ENCODE results near the gene SLC25A20.
"Not testable (repeated sequence)": the region's sequence is repeated elsewhere in the genome, so short reads cannot be mapped to it uniquely, and the experiment has no call there.

The SLC25A20 gene

GRCh38 chr3:48847504-48848423, 50.9 kb downstream of the SLC25A20 start, which contains the start of gene PRKAR2A:
Gene PRKAR2A (minus strand): TSS chr3:48847874. CDS start chr3:48847596, 278 bp downstream.
- DNase-seq, result peak; percentile 45 to 92 (median 85)

- peak in 55 of 58 donors; percentile 19 to 77 (median 60) for DNase-seq
Observed at GRCh38 chr3:48847053-48847503, 51.6 kb downstream of the SLC25A20 start.

GRCh38 chr3:48845170-48845569, 53.5 kb downstream of the SLC25A20 start:
- no peak for DNase-seq

GRCh38 chr3:48837163-48837562, 61.5 kb downstream of the SLC25A20 start:
- no peak for DNase-seq

GRCh38 chr3:48835650-48836366, 62.9 kb downstream of the SLC25A20 start:
- no peak for DNase-seq

GRCh38 chr3:48832684-48833083, 66.0 kb downstream of the SLC25A20 start:
- no peak for DNase-seq

- no peak for DNase-seq
Observed at GRCh38 chr3:48830715-48831114, 68.0 kb downstream of the SLC25A20 start.

- DNase-seq, result not testable (repeated sequence)
Observed at GRCh38 chr3:48829525-48829924, 69.2 kb downstream of the SLC25A20 start.

GRCh38 chr3:48827874-48828273, 70.8 kb downstream of the SLC25A20 start:
- DNase-seq, result not testable (repeated sequence)

GRCh38 chr3:48826451-48826850, 72.2 kb downstream of the SLC25A20 start:
- DNase-seq, result no peak

- DNase-seq, result peak in 1 of 58 donors; percentile 48
Observed at GRCh38 chr3:48820612-48821324, 77.9 kb downstream of the SLC25A20 start.

GRCh38 chr3:48819234-48820221, 79.2 kb downstream of the SLC25A20 start:
- DNase-seq, result no peak

- no peak for DNase-seq
Observed at GRCh38 chr3:48811524-48811923, 87.2 kb downstream of the SLC25A20 start.
